Kidney glomerular epithelial cell (primary cell): Measurements from ENCODE around the gene IFNK.
A peak's percentile ranks its signal among the peaks of the same experiment; 100 is the strongest.

ENCODE experiments used
- DNase-seq: peaks from one replicate; lab custom pipeline; 2025; lab: John Stamatoyannopoulos, UW

The IFNK gene

GRCh38 chr9:27511771-27512170, 12.3 kb upstream of the IFNK start:
- no peak for DNase-seq

- no peak for DNase-seq
These were observed 9.5 kb upstream of the IFNK start for GRCh38 chr9:27514551-27514950.

- DNase-seq: no peak
These were observed 6.1 kb upstream of the IFNK start for GRCh38 chr9:27518006-27518405.

DNA sequence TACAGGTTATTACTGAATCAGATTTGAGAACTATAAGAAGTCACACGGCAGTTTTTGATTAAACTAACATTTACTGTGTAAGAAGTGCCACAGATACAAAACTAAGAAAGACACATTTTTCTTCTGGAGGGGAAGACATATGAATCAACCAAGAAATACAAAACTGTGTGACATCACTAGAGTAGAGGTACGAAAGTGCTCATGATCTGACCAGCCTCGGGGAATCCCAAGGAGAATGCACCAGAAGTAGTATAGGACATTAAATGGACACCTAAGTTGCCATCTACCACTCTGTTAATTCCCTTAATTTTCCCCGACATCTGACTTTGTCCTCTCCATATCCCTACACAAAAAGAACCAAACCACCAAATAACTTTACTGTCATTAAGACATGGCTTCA, 5.3 kb upstream of the IFNK start:
- no peak for DNase-seq

GRCh38 chr9:27519466-27520465, 4.3 kb upstream of the IFNK start:
- DNase-seq: no peak

DNA sequence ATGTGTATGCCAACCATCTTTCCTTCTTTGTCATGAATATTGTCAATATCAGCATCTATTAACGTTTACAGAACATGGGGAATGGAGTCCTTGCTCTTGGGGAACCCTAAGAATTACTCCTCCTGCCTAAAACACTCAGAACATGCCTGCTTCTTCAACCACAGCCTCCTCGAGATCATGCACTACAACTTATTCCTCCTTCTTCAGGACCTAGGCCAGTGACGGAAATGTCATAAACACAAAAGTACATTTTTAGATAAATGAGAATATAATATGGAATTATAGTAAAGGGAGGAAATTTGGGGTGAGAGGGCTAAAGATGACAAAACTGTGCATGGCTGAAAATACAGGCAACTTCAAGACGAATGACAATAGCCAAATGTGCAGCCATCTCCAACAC, 3.1 kb upstream of the IFNK start:
- no peak for DNase-seq

GRCh38 chr9:27523141-27523540, 949 bp upstream of the IFNK start:
- no peak for DNase-seq

GRCh38 chr9:27527702-27528075, 3.6 kb downstream of the IFNK start:
- DNase-seq: no peak

DNA sequence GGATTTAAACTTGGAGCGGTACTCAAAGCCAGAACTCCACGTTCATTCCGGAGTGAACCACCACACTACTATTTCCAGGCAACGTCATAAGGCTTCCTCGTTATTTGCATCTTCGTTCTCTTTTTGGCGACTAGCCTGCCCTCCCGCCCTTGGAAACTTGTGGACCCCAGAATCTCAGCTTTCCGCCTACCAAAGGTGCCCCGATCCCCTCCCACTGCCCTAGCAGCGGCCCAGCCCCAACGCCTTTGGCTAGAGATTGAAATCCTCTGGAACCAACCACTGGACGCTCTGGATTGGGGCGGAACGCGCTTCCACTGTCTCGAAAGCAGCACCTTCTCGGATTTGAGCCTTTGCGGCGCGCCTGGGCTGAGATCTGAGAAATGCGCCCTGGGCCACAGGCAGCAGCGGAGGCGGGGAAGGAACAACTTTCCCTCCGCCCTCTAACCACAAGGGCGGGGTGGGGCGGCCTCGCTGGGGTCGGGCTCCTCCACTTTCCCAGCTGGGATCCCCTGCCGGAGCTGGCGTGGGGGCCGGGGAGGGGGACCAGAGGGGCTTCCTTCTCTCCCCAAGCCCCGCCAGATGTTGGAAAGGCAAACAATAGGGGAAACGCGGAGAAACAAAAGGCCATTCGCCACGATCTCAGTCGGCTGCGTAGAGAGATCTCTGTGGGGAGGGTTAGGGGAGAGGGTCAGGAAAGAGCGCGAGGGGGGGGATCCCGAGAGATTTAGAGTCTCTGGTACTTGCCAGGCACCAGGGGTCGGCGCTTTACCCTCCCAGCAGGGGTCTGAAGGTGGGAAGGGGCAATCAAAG, 4.2 kb downstream of the IFNK start:
- DNase-seq: peak; percentile 23

DNA sequence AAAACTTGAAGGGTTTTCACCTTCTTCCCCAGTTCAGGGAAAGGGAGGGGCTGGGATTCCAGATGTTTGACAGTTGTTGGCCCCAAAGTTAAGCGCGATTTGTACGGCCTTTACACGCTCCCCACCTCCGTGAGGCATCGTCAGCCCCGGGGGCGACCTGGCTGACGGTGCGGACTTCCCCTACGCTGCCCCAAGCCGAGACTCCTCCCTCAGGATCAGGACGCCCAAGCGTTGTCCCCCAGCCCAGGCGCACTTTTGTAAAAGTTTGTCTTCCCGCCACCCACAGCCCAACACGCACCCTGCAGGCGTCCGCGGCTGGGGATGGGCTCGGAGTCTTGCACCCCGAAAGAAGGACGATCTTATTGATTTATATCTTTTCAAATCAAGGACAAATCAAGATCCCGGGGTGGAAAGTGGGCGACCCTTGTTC, 4.8 kb downstream of the IFNK start:
- DNase-seq: no peak

DNA sequence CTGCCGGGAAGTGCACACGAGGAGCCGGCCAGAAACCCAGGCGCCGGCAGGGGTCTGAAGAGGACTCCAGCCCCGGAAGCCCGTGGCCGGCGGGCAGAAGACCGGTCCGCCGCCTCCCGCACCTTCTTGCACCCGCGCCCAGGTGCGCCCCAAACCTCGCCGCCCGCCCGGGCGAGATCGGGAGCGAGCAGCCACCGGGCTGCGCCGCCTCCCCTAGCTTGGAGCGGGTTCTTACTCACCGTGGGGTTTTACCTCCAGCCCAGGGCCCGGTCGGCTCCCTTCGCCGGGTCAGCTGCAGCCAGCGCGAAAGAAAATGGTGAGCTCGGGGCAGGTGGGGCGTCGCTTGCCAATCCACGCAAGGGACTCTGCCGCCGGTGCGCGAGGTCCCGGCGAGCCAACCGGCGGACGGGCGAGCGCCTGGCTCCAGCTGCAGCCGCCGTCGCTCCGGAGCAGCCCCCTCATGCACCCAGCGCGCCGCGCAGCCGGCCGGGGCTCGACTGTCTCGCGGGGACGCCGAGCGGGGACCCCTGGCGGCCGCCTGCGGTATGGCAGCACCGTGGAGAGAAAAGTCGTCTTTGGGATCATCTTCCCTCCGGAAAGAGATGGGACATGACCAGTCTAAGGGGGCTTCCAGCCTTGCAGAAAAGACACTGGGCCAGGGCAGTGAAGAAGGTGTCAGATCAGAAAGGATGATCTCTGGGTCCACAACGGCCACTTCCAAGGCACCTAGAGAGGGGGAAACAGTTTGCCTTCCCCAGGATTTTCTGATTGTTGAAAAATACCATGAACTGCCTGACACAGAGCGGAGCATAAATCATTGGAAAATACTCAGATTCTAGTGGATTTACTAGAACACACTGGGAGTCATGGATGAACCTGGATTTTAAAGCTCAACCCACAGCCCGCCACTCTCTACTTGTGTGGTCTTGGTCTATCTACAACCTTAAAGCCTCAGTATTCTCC, 5.5 kb downstream of the IFNK start, which contains the start of gene MOB3B:
MOB3B (minus strand) TSS at position 499 of the 963 bp plus-strand sequence. CDS start 74,264 bp downstream, outside the sequence.
- DNase-seq: peak; percentile 68

DNA sequence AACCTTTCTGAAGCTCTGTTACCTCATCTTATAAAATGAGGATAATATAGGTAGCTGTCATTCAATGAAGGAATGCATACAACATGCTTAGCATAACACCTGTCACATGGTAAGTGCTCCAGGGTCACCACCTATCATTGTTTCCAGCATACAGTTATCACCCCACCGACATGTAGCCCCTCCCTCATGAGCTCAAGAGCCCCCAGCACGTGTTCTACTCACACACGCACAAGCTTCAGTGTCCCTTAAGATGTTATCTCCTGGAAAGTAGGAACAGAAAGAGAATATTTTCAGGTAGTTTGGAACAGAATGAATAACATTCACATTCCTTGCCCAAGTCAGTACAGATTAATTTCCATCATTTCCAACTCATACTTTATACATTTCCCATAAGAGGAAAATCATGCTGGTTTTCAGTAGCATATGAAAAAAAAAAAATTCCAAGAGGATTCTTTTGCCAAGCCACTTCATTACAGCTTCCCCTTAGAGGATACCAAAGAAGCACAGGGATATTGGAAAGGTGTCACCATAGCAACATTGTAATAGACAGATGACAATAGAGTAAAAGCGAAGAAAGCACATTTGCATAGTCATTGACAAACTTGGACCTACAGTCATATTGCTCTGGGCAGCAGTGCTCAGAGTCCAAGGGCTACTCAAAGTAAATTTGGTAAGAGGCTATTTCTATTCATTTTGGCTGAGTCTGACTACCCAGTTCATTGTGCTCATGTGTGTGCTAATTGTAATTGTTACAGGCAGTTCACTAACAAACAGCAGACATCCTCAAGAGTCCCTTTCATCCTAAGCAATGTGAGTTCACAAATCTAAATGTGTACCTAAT, 7.0 kb downstream of the IFNK start:
- DNase-seq: no peak

DNA sequence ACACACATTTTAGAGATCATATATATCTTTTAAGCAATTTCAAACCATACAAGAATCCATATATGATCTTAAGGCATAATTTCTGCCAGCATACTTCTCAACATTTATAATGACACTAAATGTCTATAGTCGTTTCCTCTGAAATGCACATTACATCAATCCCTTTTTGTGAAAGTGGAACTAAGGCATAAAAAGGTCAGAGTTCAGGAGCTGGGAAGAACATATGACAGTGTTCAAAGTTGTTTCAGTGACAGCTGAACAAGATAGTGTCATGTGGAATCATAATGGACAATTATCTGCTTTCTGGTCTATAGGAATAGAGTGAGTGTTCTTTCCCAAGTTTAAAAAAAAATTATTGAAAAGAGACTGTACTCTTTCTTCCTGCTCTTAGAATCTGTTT, 8.0 kb downstream of the IFNK start:
- DNase-seq: no peak

DNA sequence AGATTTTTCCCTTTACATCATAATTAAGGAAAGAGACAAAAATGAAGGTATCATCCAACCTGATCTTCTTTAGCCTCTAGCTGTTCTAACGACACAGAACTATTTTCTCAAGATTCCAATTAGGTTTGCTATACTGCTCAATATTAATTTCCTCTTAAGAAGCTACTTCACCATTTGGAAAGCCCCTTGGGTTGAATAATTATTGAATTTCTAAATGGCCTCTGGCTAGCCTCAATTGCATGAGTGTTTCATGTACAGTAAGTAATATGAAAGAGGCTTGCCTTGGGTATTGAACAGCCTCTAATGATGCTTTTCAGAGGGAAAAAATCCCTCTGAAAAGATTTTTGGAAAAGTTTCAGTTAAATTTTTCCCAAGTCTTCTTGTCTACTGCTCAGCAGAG, 9.2 kb downstream of the IFNK start:
- DNase-seq: no peak

GRCh38 chr9:27534131-27534530, 10.0 kb downstream of the IFNK start:
- no peak for DNase-seq

DNA sequence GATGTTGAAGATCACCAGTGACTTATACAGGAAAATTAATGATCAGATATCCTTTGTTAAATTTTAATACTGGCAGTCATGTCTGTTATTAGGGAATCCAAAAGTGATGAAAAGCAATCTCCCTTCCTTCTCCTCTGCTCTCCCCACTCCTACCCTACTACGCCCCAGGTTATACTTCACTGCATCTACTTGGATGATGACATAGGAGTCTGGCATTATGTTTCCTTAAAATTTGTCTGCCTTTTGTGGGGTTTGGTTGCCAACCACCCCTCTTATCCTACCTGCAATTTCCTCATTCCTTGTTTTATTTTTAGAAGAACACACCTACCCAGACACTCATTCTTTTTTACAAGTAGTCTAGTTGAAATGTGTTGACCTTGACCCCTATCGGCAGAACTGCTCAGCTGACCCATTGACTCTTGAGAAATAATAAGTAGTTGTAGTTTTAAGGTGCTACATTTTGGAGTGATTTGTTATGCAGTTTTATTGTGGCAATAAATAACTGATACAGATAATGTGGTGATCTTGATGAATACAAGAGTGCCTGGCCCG, 10.6 kb downstream of the IFNK start:
- no peak for DNase-seq

DNA sequence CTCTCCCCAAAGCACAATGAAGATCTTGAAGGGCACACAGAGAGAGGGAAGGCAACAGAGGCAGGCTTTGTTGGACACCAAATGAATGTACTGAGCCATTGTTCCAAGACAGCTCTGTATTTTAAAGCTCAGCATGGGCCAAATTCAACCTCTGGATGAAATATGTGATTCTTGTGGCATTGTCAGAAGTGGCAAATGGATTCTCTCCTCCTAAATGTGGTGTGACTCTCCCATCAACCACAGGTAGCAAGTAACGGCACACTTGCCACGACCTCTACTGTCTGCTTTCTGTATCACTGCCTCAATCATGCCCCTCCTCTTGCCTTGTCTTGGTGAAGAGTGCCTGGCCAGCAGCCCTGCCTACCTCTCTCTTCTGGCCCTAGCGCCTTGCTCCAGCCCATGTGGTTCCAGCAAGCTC, 11.6 kb downstream of the IFNK start:
- DNase-seq: no peak

- no peak for DNase-seq
These were observed 12.1 kb downstream of the IFNK start for GRCh38 chr9:27536168-27536567.

DNA sequence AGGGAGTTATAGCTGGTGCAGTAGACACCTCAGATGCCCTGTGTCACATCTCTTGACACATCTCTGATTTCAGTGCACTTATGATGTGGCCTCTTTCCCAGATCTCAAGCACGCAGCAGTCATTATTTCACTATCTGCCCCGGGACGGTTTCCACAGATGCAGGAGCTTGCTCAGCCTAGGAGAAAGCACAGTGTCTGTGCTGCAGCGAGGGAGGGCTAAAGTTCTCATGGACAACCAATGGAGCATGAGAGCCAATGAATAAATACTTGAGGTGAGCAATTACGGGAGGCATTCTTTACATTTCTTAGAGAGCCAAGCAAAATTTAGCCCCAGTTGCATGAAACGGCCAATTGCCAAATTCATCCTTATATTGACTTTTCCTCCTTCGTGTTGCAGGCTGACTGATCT, 12.9 kb downstream of the IFNK start:
- peak; percentile 52 for DNase-seq

GRCh38 chr9:27537756-27538155, 13.7 kb downstream of the IFNK start:
- DNase-seq: no peak
